HepG2 (cell line): Measurements from ENCODE around the gene OGFR. TPM values are rescaled to one million over a fixed set of nuclear protein-coding genes. Genes with fewer than 3 reads are reported as not detected.

Experiments used
- CBX2 ChIP-seq, 2 experiments: fragments of 200-600 bp in 1 of 2; sonication (generic); formaldehyde crosslinking in 1 of 2; IDR thresholded peaks; 2 replicates each; pipeline versions ENCODE4 v1.7.0 to v1.8.1; 2018 to 2022; ENCODE audit warnings: low read depth in 2 of 2, low read length in 1 of 2, mild to moderate bottlenecking in 1 of 2, missing genetic modification reagents in 1 of 2
- GATA4 ChIP-seq: sonication (generic); IDR thresholded peaks from 2 replicates; pipeline ENCODE4 v1.6.1; 2016; ENCODE audit warnings: antibody characterized with exemption, low read depth, borderline replicate concordance
- HDAC2 ChIP-seq: sonication (generic); formaldehyde crosslinking; IDR thresholded peaks from 2 replicates; pipeline ENCODE4 v1.4.0; 2020; ENCODE audit warnings: missing genetic modification reagents
- HDAC6 ChIP-seq: fragments of 200-600 bp; sonication (generic); IDR thresholded peaks from 2 replicates; pipeline ENCODE4 v1.7.0; 2017; ENCODE audit warnings: mild to moderate bottlenecking, antibody characterized with exemption, low read length, low read depth
- HMG20B ChIP-seq: conservative IDR thresholded peaks from 2 replicates; pipeline ENCODE4 v1.6.1; 2016; ENCODE audit warnings: missing genetic modification reagents, missing compliant biosample characterization
- HNRNPH1 ChIP-seq: fragments of 200-400 bp; formaldehyde crosslinking; optimal IDR thresholded peaks from 2 replicates; pipeline ENCODE3; 2017; ENCODE audit warnings: mild to moderate bottlenecking, low read depth, low read length
- IRF1 ChIP-seq: sonication (generic); formaldehyde crosslinking; IDR thresholded peaks from 2 replicates; pipeline ENCODE4 v1.4.0; 2020; ENCODE audit warnings: low read depth, mild to moderate bottlenecking, missing genetic modification reagents
- MED1 ChIP-seq: sonication (generic); formaldehyde crosslinking; IDR thresholded peaks from 2 replicates; pipeline ENCODE4 v1.4.0; 2020; ENCODE audit warnings: missing genetic modification reagents
- POLR2AphosphoS2 ChIP-seq: IDR thresholded peaks from 2 replicates; pipeline ENCODE4 v1.6.1; 2011; ENCODE audit warnings: low read depth, low read length, improper control_type of control experiment
- RAD51 ChIP-seq: fragments of 450-650 bp; IDR thresholded peaks from 2 replicates; pipeline ENCODE4 v1.6.1; 2016; ENCODE audit warnings: borderline replicate concordance
- SRSF1 ChIP-seq: fragments of 200-400 bp; formaldehyde crosslinking; optimal IDR thresholded peaks from 2 replicates; pipeline ENCODE3; 2017; ENCODE audit warnings: mild to moderate bottlenecking, low read depth, low read length, moderate library complexity
- U2AF2 ChIP-seq: fragments of 200-400 bp; formaldehyde crosslinking; IDR thresholded peaks from 2 replicates; pipeline ENCODE4 v1.6.1; 2017; ENCODE audit warnings: low read depth, mild to moderate bottlenecking, low read length
- ZNF160 ChIP-seq: sonication (generic); formaldehyde crosslinking; IDR thresholded peaks from 2 replicates; pipeline ENCODE4 v1.8.0; 2022; ENCODE audit warnings: mild to moderate bottlenecking, inconsistent platforms, missing genetic modification reagents
- ZNF224 ChIP-seq: sonication (generic); formaldehyde crosslinking; IDR thresholded peaks from 2 replicates; pipeline ENCODE4 v1.5.0; 2020; ENCODE audit warnings: mild to moderate bottlenecking, missing genetic modification reagents
- ZNF337 ChIP-seq: sonication (generic); formaldehyde crosslinking; IDR thresholded peaks from 2 replicates; pipeline ENCODE4 v1.5.1; 2020; ENCODE audit warnings: missing genetic modification reagents, low read depth, mild to moderate bottlenecking, borderline replicate concordance
- ZNF44 ChIP-seq: sonication (generic); formaldehyde crosslinking; IDR thresholded peaks from 2 replicates; pipeline ENCODE4 v1.5.1; 2020; ENCODE audit warnings: mild to moderate bottlenecking, missing genetic modification reagents
- ZNF598 ChIP-seq: sonication (generic); formaldehyde crosslinking; IDR thresholded peaks from 2 replicates; pipeline ENCODE4 v1.5.1; 2020; ENCODE audit warnings: mild to moderate bottlenecking, missing genetic modification reagents, borderline replicate concordance
- ZNF614 ChIP-seq: IDR thresholded peaks from 2 replicates; pipeline ENCODE4 v1.6.1; 2018; ENCODE audit warnings: missing biosample characterization, missing genetic modification reagents, inconsistent platforms, borderline replicate concordance
- ZNF740 ChIP-seq: sonication (generic); formaldehyde crosslinking; IDR thresholded peaks from 2 replicates; pipeline ENCODE4 v1.4.0; 2020; ENCODE audit warnings: missing genetic modification reagents
- ZNF816 ChIP-seq: sonication (generic); formaldehyde crosslinking; IDR thresholded peaks from 2 replicates; pipeline ENCODE4 v1.8.0; 2022; ENCODE audit warnings: missing genetic modification reagents, mild to moderate bottlenecking, borderline replicate concordance
- ZSCAN30 ChIP-seq: sonication (generic); formaldehyde crosslinking; IDR thresholded peaks from 2 replicates; pipeline ENCODE4 v1.5.0; 2020; ENCODE audit warnings: mild to moderate bottlenecking, missing genetic modification reagents
- polyA plus RNA-seq, 8 experiments: library from polyadenylated mRNA; depleted of rRNA in 3 of 8; stranded (reverse) in 7 of 8; unstranded in 1 of 8; fragments of >200 nt; fragmentation: Illumina TruSeq in 4 of 8; extraction: Trizol in 4 of 8; gene quantifications; 2 replicates each; pipeline versions ENCODE4 v1.2.1 to v1.2.3, GENCODE V29; 2011 to 2016; ENCODE audit warnings: low read depth in 4 of 8, missing spikeins in 1 of 8, mixed read lengths in 1 of 8; ENCODE audit not compliant: insufficient read depth in 1 of 8
- total RNA-seq, 5 experiments: library from RNA; depleted of rRNA; stranded (reverse); fragments of >200 nt; fragmentation: Illumina TruSeq; extraction: Trizol; gene quantifications; 2 replicates each; pipeline ENCODE4 v1.2.3, GENCODE V29; 2016; ENCODE audit warnings: low read depth in 1 of 5
- TF ChIP-seq, protein P1 (sequence below): IDR thresholded peaks from 2 replicates; pipeline ENCODE4 v1.6.1; 2016
- TF ChIP-seq, protein P2 (sequence below): sonication (generic); formaldehyde crosslinking; IDR thresholded peaks from 2 replicates; pipeline ENCODE4 v1.4.0; 2020; ENCODE audit warnings: missing genetic modification reagents, borderline replicate concordance
- TF ChIP-seq, protein P3 (sequence below): sonication (generic); formaldehyde crosslinking; IDR thresholded peaks from 2 replicates; pipeline ENCODE4 v1.5.1; 2020; ENCODE audit warnings: mild to moderate bottlenecking, missing genetic modification reagents, borderline replicate concordance

The OGFR gene
- total and polyA plus RNA-seq, 2 of the 13 experiments (the other 11 are each of a cell fraction or from before 2014, with no cell fraction given) = 47.7 to 81.8 TPM

- peak; percentile 91; the same call in 1 of the 2 replicates for TF ChIP-seq ZNF598 (CRISPR knock-in tag)
- TF ChIP-seq ZNF614 (CRISPR knock-in tag) = peak; percentile 82; the same call in 1 of the 2 replicates
- peak; percentile 79 for TF ChIP-seq MED1 (CRISPR knock-in tag)
- peak; percentile 81; the same call in 1 of the 2 replicates for TF ChIP-seq GATA4
- no peak; the same call in 1 of the 2 replicates for TF ChIP-seq ZNF740 (CRISPR knock-in tag)
- TF ChIP-seq RAD51 = no peak
- TF ChIP-seq ZNF816 (CRISPR knock-in tag) = peak; percentile 96; the same call in 1 of the 2 replicates
- TF ChIP-seq, protein P1, sequence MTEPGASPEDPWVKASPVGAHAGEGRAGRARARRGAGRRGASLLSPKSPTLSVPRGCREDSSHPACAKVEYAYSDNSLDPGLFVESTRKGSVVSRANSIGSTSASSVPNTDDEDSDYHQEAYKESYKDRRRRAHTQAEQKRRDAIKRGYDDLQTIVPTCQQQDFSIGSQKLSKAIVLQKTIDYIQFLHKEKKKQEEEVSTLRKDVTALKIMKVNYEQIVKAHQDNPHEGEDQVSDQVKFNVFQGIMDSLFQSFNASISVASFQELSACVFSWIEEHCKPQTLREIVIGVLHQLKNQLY = peak; percentile 71
- peak; percentile 68 for TF ChIP-seq SRSF1
- TF ChIP-seq HDAC2 (CRISPR knock-in tag) = peak; percentile 82
- no peak; the same call in 1 of the 2 replicates for TF ChIP-seq ZNF44 (CRISPR knock-in tag)
- TF ChIP-seq IRF1 (CRISPR knock-in tag) = peak; percentile 92; the same call in 1 of the 2 replicates
- no peak for TF ChIP-seq U2AF2
- no peak for TF ChIP-seq CBX2 (IDR thresholded peaks at IDR 0.05; ENCODE audit: low read depth, low read length)
- no peak for TF ChIP-seq CBX2 (CRISPR knock-in tag; IDR thresholded peaks at IDR 0.05; ENCODE audit: low read depth)
- TF ChIP-seq HNRNPH1 = no peak
- peak; percentile 43 for TF ChIP-seq ZNF224 (CRISPR knock-in tag)
- TF ChIP-seq, protein P2, sequence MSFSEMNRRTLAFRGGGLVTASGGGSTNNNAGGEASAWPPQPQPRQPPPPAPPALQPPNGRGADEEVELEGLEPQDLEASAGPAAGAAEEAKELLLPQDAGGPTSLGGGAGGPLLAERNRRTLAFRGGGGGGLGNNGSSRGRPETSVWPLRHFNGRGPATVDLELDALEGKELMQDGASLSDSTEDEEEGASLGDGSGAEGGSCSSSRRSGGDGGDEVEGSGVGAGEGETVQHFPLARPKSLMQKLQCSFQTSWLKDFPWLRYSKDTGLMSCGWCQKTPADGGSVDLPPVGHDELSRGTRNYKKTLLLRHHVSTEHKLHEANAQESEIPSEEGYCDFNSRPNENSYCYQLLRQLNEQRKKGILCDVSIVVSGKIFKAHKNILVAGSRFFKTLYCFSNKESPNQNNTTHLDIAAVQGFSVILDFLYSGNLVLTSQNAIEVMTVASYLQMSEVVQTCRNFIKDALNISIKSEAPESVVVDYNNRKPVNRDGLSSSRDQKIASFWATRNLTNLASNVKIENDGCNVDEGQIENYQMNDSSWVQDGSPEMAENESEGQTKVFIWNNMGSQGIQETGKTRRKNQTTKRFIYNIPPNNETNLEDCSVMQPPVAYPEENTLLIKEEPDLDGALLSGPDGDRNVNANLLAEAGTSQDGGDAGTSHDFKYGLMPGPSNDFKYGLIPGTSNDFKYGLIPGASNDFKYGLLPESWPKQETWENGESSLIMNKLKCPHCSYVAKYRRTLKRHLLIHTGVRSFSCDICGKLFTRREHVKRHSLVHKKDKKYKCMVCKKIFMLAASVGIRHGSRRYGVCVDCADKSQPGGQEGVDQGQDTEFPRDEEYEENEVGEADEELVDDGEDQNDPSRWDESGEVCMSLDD (CRISPR knock-in tag) = peak; percentile 57; the same call in 1 of the 2 replicates
- no peak for TF ChIP-seq ZNF337 (CRISPR knock-in tag)
- 0 out of 2 replicates have a peak, but pooled peaks have one; percentile 5 for TF ChIP-seq HMG20B (CRISPR knock-in tag)
- 0 out of 2 replicates have a peak, but pooled peaks have one; percentile 64 for TF ChIP-seq ZNF160
- no peak for TF ChIP-seq POLR2AphosphoS2
- TF ChIP-seq, protein P3, sequence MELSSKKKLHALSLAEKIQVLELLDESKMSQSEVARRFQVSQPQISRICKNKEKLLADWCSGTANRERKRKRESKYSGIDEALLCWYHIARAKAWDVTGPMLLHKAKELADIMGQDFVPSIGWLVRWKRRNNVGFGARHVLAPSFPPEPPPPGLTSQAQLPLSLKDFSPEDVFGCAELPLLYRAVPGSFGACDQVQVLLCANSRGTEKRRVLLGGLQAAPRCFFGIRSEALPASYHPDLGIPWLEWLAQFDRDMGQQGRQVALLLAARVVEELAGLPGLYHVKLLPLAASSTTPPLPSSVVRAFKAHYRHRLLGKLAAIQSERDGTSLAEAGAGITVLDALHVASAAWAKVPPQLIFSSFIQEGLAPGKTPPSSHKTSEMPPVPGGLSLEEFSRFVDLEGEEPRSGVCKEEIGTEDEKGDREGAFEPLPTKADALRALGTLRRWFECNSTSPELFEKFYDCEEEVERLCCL (CRISPR knock-in tag) = no peak
- no peak for TF ChIP-seq HDAC6
- TF ChIP-seq ZSCAN30 = no peak; the same call in none of the 2 replicates
Observed at GRCh38 chr20:62805711-62806382, 1.2 kb downstream of the OGFR start (continued).
